Stimulated activated naive B cell treated with anti-CD40 and anti-IgM and Interleukin-4, amounts not matched to agents 10 μg/mL and 1 μg/mL and 100 μg/mL, for 72 hours (primary cell): Measurements from ENCODE around the gene EID2B.

Experiments
- ATAC-seq, 2 donors: fragments of 150-1000 bp; cut with Tn5 transposase; replicated peaks; 2 replicates each; pipeline ENCODE4 v1.10.0; 2021; ENCODE audit warnings: moderate library complexity in 1 of 2
- DNase-seq: peaks from one replicate; pipeline ENCODE4 v3.0.0; 2021
- H3K27ac Mint-ChIP-seq: one replicate; pipeline ENCODE4 v1.8.0; 2022; ENCODE audit warnings: mild to moderate bottlenecking, mixed read lengths
- H3K27me3 Mint-ChIP-seq, 2 donors: one replicate each; pipeline ENCODE4 v1.8.0; 2022; ENCODE audit warnings: mixed read lengths in 2 of 2
- H3K36me3 Mint-ChIP-seq, 2 donors: one replicate each; pipeline ENCODE4 v1.8.0; 2022; ENCODE audit warnings: mixed read lengths in 2 of 2, mild to moderate bottlenecking in 1 of 2
- H3K4me1 Mint-ChIP-seq, 2 donors: one replicate each; pipeline ENCODE4 v1.8.0; 2022; ENCODE audit warnings: mixed read lengths in 2 of 2, mild to moderate bottlenecking in 1 of 2
- H3K4me3 Mint-ChIP-seq, 2 donors: one replicate each; pipeline ENCODE4 v1.8.0; 2022; ENCODE audit warnings: mild to moderate bottlenecking in 2 of 2, mixed read lengths in 2 of 2, moderate library complexity in 1 of 2
- H3K9me3 Mint-ChIP-seq, 2 donors: one replicate each; pipeline ENCODE4 v1.8.0; 2022; ENCODE audit warnings: mixed read lengths in 2 of 2, mild to moderate bottlenecking in 1 of 2

EID2B gene

GRCh38 chr19:39517432-39517831 lies 15.2 kb downstream of the EID2B start:
- DNase-seq (no peak), ATAC-seq (no peak)
- Mint-ChIP-seq H3K27me3 (peaks cover 45 to 64% of the 10 kb centered on the region in 2 donors), H3K27ac (no peak overlapping the region), H3K36me3 (no peaks in the 10 kb centered on the region), H3K4me3 (no peak overlapping the region), H3K9me3 (no peaks in the 10 kb centered on the region), H3K4me1 (peaks cover 11 to 22% of the 10 kb centered on the region in 2 donors)

- no peak for DNase-seq
- peaks cover 48 to 69% of the 10 kb centered on the region in 2 donors for H3K27me3 Mint-ChIP-seq
- ATAC-seq: peak; percentile 46 to 50
- H3K9me3 Mint-ChIP-seq: no peaks in the 10 kb centered on the region
- H3K27ac Mint-ChIP-seq: peak overlapping the region; percentile 42
- no peaks in the 10 kb centered on the region for H3K36me3 Mint-ChIP-seq
- H3K4me3 Mint-ChIP-seq: peak overlapping the region; percentile 17 to 59
- peaks cover 11 to 22% of the 10 kb centered on the region in 2 donors for H3K4me1 Mint-ChIP-seq
Measured at GRCh38 chr19:39516270-39516669, 16.4 kb downstream of the EID2B start.

DNA sequence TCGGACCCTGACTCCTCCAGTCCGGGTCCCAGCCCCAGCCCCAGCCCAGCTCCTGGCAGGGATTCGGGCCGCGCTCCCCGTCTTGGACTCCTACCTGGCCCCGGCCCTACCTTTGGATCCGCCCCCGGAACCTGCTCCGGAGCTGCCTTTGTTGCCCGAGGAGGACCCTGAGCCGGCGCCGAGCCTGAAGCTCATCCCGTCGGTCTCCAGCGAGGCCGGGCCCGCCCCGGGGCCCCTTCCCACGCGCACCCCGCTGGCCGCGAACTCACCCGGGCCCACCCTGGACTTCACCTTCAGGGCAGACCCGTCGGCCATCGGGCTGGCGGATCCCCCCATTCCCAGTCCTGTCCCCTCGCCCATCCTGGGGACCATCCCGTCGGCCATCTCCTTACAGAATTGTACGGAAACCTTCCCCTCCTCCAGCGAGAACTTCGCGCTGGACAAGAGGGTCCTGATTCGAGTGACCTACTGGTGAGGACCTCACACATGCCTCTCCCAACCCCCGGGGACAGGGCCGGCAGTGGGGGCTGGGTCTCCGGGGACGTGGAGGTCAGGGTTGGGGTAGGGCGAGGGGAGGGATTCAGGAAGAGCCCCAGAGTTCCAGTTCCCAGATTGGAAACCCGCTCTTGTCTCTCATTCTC lies 17.0 kb downstream of the EID2B start:
- ATAC-seq: no peak
- Mint-ChIP-seq H3K9me3 (no peaks in the 10 kb centered on the region), H3K27ac (peak overlapping the region; percentile 42), H3K27me3 (peaks cover 48 to 69% of the 10 kb centered on the region in 2 donors), H3K4me1 (peaks cover 11 to 22% of the 10 kb centered on the region in 2 donors), H3K36me3 (no peaks in the 10 kb centered on the region), H3K4me3 (peak overlapping the region; percentile 66 to 83)
- DNase-seq: no peak

GRCh38 chr19:39514840-39515550 lies 17.7 kb downstream of the EID2B start, which contains the start of gene SELENOV:
SELENOV (plus strand) TSS chr19:39515139; CDS start chr19:39515213, 74 bp downstream.
- H3K36me3 Mint-ChIP-seq: no peaks in the 10 kb centered on the region
- peak; percentile 42 to 53 for ATAC-seq
- H3K4me3 Mint-ChIP-seq: peak within 1 kb of the TSS; percentile 83 to 85
- no peaks in the 10 kb centered on the region for H3K9me3 Mint-ChIP-seq
- no peak for DNase-seq
- peaks cover 11 to 22% of the 10 kb centered on the region in 2 donors for H3K4me1 Mint-ChIP-seq
- peaks cover 48 to 69% of the 10 kb centered on the region in 2 donors for H3K27me3 Mint-ChIP-seq
- peak within 1 kb of the TSS; percentile 47 for H3K27ac Mint-ChIP-seq

DNA sequence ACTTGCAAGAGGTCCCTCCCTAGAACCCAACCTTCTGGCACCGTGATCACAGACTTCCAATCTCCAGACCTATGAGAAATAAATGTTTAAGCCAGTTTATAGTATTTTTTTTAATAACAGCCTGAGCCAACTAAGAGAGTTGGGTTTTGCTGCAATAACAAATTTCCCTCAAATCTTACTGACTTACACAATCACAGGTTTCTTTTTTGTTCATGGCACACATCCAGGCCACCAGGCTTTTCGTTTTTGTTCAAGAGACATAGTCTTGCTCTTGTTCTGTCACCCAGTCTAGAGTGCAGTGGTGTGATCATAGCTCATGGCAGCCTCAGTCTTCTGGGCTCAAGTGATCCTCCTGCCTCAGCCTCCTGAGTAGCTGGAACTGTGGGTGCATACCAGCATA lies 19.7 kb downstream of the EID2B start:
- Mint-ChIP-seq H3K36me3 (no peaks in the 10 kb centered on the region), H3K27me3 (peaks cover 51 to 73% of the 10 kb centered on the region in 2 donors), H3K4me3 (no peak overlapping the region), H3K27ac (no peak overlapping the region), H3K4me1 (peaks cover 12 to 24% of the 10 kb centered on the region in 2 donors), H3K9me3 (no peaks in the 10 kb centered on the region)
- DNase-seq: no peak
- no peak for ATAC-seq

DNA sequence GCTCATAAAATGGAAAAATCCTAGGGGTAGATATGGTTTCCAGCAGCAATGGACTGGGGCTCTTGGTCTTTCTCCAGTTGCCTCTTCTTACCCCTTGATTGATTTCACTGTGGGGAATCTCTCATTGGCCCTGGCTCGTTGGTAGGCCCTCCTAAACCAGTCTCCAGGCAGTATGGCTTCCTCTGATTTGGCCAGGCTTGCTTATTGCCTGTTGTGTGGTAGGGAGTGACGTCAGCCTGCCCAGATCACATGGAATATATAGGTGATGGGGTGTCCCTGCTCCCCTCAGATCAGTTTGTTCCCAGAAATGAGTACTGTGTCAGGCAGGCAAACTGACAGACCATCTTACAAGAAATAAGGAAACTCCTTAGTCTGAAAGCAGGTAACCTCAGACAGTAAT lies 23.4 kb downstream of the EID2B start:
- H3K4me1 Mint-ChIP-seq: peaks cover 12 to 21% of the 10 kb centered on the region in 2 donors
- H3K27ac Mint-ChIP-seq: no peak overlapping the region
- no peak for ATAC-seq
- DNase-seq: no peak
- H3K9me3 Mint-ChIP-seq: peaks cover 0 to 3% of the 10 kb centered on the region in 2 donors
- peaks cover 47 to 71% of the 10 kb centered on the region in 2 donors for H3K27me3 Mint-ChIP-seq
- no peak overlapping the region for H3K4me3 Mint-ChIP-seq
- H3K36me3 Mint-ChIP-seq: peaks cover 0 to 3% of the 10 kb centered on the region in 2 donors

DNA sequence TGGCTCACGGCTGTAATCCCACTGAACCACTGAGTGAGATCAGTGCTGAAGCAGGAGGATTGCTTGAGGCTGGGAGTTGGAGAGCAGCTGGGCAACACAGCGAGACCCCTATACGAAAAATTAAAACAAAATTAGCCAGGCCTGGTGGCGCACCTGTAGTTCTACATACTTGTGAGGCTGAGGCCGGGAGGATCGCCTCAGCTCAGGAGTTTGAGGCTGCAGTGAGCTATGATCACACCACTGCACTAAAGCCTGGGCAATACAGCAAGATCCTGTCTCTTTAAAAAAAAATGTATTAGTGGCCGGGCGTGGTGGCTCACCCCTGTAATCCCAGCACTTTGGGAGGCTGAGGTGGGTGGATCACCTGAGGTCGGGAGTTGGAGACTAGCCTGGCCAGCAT lies 24.0 kb downstream of the EID2B start:
- peaks cover under 1 to 3% of the 10 kb centered on the region in 2 donors for H3K36me3 Mint-ChIP-seq
- no peak for ATAC-seq
- peaks cover 13 to 24% of the 10 kb centered on the region in 2 donors for H3K4me1 Mint-ChIP-seq
- no peak overlapping the region for H3K27ac Mint-ChIP-seq
- H3K27me3 Mint-ChIP-seq: peaks cover 48 to 71% of the 10 kb centered on the region in 2 donors
- DNase-seq: no peak
- peaks cover 0 to 3% of the 10 kb centered on the region in 2 donors for H3K9me3 Mint-ChIP-seq
- H3K4me3 Mint-ChIP-seq: no peak overlapping the region

- peak overlapping the region; percentile 76 for H3K27ac Mint-ChIP-seq
- peaks cover 2 to 3% of the 10 kb centered on the region in 2 donors for H3K9me3 Mint-ChIP-seq
- H3K27me3 Mint-ChIP-seq: peaks cover 46 to 71% of the 10 kb centered on the region in 2 donors
- H3K4me1 Mint-ChIP-seq: peaks cover 18 to 31% of the 10 kb centered on the region in 2 donors
- H3K4me3 Mint-ChIP-seq: peak overlapping the region; percentile 86 to 94
- no peak for ATAC-seq
- peaks cover 6 to 7% of the 10 kb centered on the region in 2 donors for H3K36me3 Mint-ChIP-seq
- DNase-seq: no peak
Measured at GRCh38 chr19:39507715-39508364, 24.8 kb downstream of the EID2B start.

- Mint-ChIP-seq H3K36me3 (peaks cover 6 to 7% of the 10 kb centered on the region in 2 donors), H3K4me3 (peak overlapping the region; percentile 86 to 94), H3K9me3 (peaks cover 2 to 3% of the 10 kb centered on the region in 2 donors), H3K27me3 (peaks cover 42 to 64% of the 10 kb centered on the region in 2 donors), H3K4me1 (peaks cover 18 to 31% of the 10 kb centered on the region in 2 donors), H3K27ac (peak overlapping the region; percentile 76)
- DNase-seq (peak; percentile 55), ATAC-seq (peak; percentile 78 to 83)
Measured at GRCh38 chr19:39506944-39507714, 25.5 kb downstream of the EID2B start.

DNA sequence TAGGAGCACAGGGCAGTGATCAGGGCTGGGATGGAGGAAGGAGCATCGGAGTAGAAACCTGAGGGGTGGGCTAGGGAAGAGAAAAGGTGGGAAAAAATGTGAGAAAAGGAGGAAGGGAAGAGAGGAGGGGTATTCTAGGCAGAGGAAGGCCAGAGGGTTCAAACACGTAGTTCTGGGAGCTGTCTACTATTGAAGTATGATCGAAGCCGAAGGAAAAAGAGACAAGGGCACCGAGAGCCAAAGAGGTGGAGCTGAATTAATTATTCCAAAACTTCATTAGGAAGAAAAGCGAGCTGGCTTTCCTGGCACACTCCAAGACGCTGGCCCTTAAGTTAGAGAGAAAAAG lies 26.1 kb downstream of the EID2B start:
- H3K27me3 Mint-ChIP-seq: peaks cover 42 to 63% of the 10 kb centered on the region in 2 donors
- peak overlapping the region; percentile 48 for H3K27ac Mint-ChIP-seq
- DNase-seq (no peak), ATAC-seq (no peak)
- H3K36me3 Mint-ChIP-seq: peaks cover 6 to 7% of the 10 kb centered on the region in 2 donors
- peak overlapping the region; percentile 76 to 94 for H3K4me3 Mint-ChIP-seq
- H3K4me1 Mint-ChIP-seq: peaks cover 18 to 31% of the 10 kb centered on the region in 2 donors
- H3K9me3 Mint-ChIP-seq: peaks cover 2 to 3% of the 10 kb centered on the region in 2 donors

DNA sequence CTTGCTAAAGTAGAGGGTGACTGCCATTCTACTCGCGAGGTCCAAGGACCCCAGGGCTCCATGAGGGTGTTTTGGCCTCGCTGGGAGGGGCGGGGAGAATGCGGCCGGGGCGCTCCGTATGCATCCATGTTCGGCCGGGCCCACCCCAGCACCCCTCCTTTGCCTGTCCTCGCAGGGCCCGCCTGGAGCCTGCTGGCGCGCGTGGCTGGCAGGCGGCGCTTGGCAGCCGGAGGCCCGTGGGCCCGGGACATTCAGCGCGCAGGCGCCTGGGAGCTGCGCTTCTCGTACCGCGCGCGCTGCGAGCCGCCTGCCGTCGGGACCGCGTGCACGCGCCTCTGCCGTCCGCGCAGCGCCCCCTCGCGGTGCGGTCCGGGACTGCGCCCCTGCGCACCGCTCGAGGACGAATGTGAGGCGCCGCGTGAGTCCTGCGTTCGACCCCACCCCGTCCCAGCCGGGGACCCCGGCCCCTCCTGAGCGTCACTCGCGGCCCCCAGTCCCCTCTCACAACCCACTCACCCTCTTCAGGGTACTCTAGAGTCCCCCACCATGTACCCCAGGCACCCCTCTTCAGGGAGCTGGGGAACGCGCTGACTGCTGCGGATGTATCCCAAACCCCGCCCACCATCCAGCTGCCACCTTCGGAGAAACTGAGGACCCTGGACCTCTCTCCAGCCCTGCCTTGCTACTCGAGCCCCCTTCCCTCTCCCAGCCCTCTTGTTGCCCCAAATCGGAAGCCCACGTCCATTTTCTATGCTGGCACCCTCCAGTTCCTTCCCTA lies 29.8 kb downstream of the EID2B start:
- DNase-seq (peak; percentile 63), ATAC-seq (peak; percentile 47 to 48)
- H3K4me1 Mint-ChIP-seq: peaks cover 34 to 50% of the 10 kb centered on the region in 2 donors
- peaks cover 2 to 3% of the 10 kb centered on the region in 2 donors for H3K9me3 Mint-ChIP-seq
- peaks cover 6 to 7% of the 10 kb centered on the region in 2 donors for H3K36me3 Mint-ChIP-seq
- peaks cover 54 to 73% of the 10 kb centered on the region in 2 donors for H3K27me3 Mint-ChIP-seq
- H3K27ac Mint-ChIP-seq: no peak overlapping the region
- H3K4me3 Mint-ChIP-seq: peak overlapping the region; percentile 23 to 65

DNA sequence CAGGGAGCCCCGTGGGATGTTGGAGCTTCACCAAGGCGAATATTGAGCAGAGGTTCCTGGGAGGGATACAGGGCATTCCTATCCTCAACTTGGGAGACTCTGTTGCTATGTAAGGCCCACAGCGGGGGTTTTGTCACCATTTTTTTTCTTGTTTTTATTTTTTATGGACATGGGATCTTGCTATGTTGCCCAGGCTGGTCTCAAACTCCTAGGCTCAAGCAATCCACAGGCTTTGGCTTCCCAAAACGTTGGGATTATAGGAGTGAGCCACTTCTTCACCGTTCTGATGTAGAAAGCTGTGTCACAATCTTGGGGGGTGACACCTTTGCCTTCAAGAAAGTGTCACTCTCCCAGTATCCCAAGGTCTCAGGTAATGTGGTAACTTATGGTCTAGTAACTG lies 31.3 kb downstream of the EID2B start:
- peaks cover 1 to 2% of the 10 kb centered on the region in 2 donors for H3K9me3 Mint-ChIP-seq
- H3K27ac Mint-ChIP-seq: no peak overlapping the region
- ATAC-seq: no peak
- H3K36me3 Mint-ChIP-seq: peaks cover 5 to 6% of the 10 kb centered on the region in 2 donors
- DNase-seq: no peak
- peaks cover 51 to 69% of the 10 kb centered on the region in 2 donors for H3K27me3 Mint-ChIP-seq
- H3K4me3 Mint-ChIP-seq: no peak overlapping the region
- peaks cover 29 to 39% of the 10 kb centered on the region in 2 donors for H3K4me1 Mint-ChIP-seq

DNA sequence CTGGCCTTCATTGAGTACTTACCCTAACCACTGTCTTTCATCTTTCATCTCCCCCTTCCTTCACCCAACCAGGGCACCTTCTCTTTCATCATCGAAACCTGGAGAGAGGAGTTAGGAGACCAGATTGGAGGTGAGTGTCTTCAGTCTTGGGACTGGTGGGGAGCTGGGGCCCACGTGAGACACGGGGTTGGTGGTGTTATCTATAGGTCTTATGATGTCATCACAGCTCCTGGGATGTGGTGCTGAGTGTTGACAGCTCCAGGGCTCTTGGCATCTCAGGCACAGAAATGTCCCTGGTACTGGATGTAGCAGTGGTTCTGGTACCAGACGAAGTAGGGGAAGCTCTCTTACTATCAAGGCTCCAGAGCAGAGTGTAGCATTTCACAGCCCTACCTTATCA lies 32.1 kb downstream of the EID2B start:
- peaks cover 0 to 2% of the 10 kb centered on the region in 2 donors for H3K9me3 Mint-ChIP-seq
- no peak for DNase-seq
- no peak for ATAC-seq
- H3K36me3 Mint-ChIP-seq: peaks cover 3 to 6% of the 10 kb centered on the region in 2 donors
- peaks cover 48 to 65% of the 10 kb centered on the region in 2 donors for H3K27me3 Mint-ChIP-seq
- H3K4me1 Mint-ChIP-seq: peaks cover 26 to 36% of the 10 kb centered on the region in 2 donors
- peak overlapping the region in 1 of 2 donors; percentile 33 for H3K4me3 Mint-ChIP-seq
- H3K27ac Mint-ChIP-seq: no peak overlapping the region
